ENCODE measurements around the gene NKX2-1.

NKX2-1 gene

DNA sequence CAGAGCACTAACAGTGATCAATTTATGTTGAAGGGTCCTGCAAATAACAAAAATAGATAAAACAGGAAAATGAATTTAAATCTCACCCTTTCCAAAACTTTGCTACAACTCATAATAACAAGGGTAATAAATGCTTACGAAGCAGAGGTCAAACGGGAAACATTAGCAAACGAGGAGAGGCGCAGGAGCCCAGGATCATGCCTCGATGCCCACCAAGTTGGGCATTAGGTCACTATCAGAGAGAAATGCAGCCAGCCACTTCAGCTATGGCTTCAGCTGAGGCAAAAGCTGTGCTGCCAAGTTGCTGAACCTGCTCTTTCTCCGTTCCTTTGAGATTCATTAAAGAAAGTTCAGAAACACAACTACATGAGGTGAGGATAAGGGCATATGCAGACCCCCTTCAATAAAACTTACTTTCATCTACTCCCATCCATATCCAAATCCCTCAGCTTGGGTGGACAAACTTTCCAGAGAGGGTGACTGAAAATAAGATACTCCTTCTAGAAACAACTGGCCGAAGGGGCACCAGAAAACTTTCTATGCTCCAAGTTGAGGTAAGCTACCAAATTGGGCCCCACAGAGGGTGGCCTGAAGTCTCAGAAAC lies 7.9 kb downstream of the NKX2-1 start:
- no peaks in the 10 kb centered on the region for H3K36me3 ChIP-seq (ENCODE audit: insufficient read depth, low read length)
- no peaks in the 10 kb centered on the region for H3K27me3 ChIP-seq (ENCODE audit: insufficient read depth, low read length, poor library complexity, severe bottlenecking)
- no peaks in the 10 kb centered on the region for H4K20me1 ChIP-seq (ENCODE audit: insufficient read depth, low read length, poor library complexity, severe bottlenecking)
- no peak overlapping the region for H3K4me3 ChIP-seq (ENCODE audit: low read length, poor library complexity, severe bottlenecking)
- no peak for TF ChIP-seq EZH2phosphoT487 (IDR thresholded peaks at IDR 0.05; ENCODE audit: borderline replicate concordance)
- TF ChIP-seq, protein P1, sequence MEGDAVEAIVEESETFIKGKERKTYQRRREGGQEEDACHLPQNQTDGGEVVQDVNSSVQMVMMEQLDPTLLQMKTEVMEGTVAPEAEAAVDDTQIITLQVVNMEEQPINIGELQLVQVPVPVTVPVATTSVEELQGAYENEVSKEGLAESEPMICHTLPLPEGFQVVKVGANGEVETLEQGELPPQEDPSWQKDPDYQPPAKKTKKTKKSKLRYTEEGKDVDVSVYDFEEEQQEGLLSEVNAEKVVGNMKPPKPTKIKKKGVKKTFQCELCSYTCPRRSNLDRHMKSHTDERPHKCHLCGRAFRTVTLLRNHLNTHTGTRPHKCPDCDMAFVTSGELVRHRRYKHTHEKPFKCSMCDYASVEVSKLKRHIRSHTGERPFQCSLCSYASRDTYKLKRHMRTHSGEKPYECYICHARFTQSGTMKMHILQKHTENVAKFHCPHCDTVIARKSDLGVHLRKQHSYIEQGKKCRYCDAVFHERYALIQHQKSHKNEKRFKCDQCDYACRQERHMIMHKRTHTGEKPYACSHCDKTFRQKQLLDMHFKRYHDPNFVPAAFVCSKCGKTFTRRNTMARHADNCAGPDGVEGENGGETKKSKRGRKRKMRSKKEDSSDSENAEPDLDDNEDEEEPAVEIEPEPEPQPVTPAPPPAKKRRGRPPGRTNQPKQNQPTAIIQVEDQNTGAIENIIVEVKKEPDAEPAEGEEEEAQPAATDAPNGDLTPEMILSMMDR (conservative IDR thresholded peaks at IDR 0.05; ENCODE audit: low read length), result no peak
- H3K79me2 ChIP-seq (ENCODE audit: insufficient read depth, low read length), result no peaks in the 10 kb centered on the region
- H3F3A ChIP-seq (ENCODE audit: low read depth), result no peaks in the 10 kb centered on the region
- H3K9me2 ChIP-seq (replicated peaks; ENCODE audit: low read depth, low read length), result no peaks in the 10 kb centered on the region
- H3K9ac ChIP-seq (ENCODE audit: low read depth, low read length, poor library complexity, severe bottlenecking), result no peak overlapping the region
- no peak overlapping the region for H2AFZ ChIP-seq (ENCODE audit: low read length)
- no peak overlapping the region for H3K4me2 ChIP-seq (ENCODE audit: low read depth, low read length, poor library complexity, severe bottlenecking)
- peaks cover 17% of the 10 kb centered on the region for H3K4me1 ChIP-seq (ENCODE audit: insufficient read depth, low read length, poor library complexity, severe bottlenecking)
- no peaks in the 10 kb centered on the region for H3K9me3 ChIP-seq (ENCODE audit: insufficient read depth, low read depth, low read length)

DNA sequence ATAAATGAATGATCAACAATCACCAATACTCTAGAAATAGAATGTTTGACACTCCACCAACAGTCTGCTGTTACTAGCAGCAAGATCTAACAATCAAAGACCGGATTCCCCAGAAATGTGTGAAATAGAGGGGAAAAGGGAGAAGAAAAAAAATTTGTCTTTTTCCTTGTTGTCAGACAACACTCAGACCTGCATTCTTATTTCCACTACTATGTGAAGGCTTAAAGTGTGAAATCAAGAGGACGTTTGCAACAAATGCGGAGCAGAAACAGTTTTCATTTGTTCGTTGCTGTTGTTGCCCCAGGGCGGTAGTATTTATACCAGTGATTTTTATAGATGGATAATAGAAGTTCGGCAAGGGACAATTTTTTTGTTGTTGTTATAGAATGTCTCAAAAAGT lies 9.2 kb downstream of the NKX2-1 start:
- H3K36me3 ChIP-seq (ENCODE audit: insufficient read depth, low read length), result no peaks in the 10 kb centered on the region
- H3K9me3 ChIP-seq (ENCODE audit: insufficient read depth, low read depth, low read length), result no peaks in the 10 kb centered on the region
- H3K9ac ChIP-seq (ENCODE audit: low read depth, low read length, poor library complexity, severe bottlenecking), result peak overlapping the region; percentile 62
- H2AFZ ChIP-seq (ENCODE audit: low read length), result no peak overlapping the region
- TF ChIP-seq, protein P1 (conservative IDR thresholded peaks at IDR 0.05; ENCODE audit: low read length), result no peak
- no peak for TF ChIP-seq EZH2phosphoT487 (IDR thresholded peaks at IDR 0.05; ENCODE audit: borderline replicate concordance)
- H3K4me3 ChIP-seq (ENCODE audit: low read length, poor library complexity, severe bottlenecking), result no peak overlapping the region
- no peaks in the 10 kb centered on the region for H3K79me2 ChIP-seq (ENCODE audit: insufficient read depth, low read length)
- H3K4me1 ChIP-seq (ENCODE audit: insufficient read depth, low read length, poor library complexity, severe bottlenecking), result peaks cover 17% of the 10 kb centered on the region
- H4K20me1 ChIP-seq (ENCODE audit: insufficient read depth, low read length, poor library complexity, severe bottlenecking), result no peaks in the 10 kb centered on the region
- no peaks in the 10 kb centered on the region for H3K27me3 ChIP-seq (ENCODE audit: insufficient read depth, low read length, poor library complexity, severe bottlenecking)
- no peaks in the 10 kb centered on the region for H3K9me2 ChIP-seq (replicated peaks; ENCODE audit: low read depth, low read length)
- H3F3A ChIP-seq (ENCODE audit: low read depth), result no peaks in the 10 kb centered on the region
- H3K4me2 ChIP-seq (ENCODE audit: low read depth, low read length, poor library complexity, severe bottlenecking), result peak overlapping the region; percentile 39

DNA sequence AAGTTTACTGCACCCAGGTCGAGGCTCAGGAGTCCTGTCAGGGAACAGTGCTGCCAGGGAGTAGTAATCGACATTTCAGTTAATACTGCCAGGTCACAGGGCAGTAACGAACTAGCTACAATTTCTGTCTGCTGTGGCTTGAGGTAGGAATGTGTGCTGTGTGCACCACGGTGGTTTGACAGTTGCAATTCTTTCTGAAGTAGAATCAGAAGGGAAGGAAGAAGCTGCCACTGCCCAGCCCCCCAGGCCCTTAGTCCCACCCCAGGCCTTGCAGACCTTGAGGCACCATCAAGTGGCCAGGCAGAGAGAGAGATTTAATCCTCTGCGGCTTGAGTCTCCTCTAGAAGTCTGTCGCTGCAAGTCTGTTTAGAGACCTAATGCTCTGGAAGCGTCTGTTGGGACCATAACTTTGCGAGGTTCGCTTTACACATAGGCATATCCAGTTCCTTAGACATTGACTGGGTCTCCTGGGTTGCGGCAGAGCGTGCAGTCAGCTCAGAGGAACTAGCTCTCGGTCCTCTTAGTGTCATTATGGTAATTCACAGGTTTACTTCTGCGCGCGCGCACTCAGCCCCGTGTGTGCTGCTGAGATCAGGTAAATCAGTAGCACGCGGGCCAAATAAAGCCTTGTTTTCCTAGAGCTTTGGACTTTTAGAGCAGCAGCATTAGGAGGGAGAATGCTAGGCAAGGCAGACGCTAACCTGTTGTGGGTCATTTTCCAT lies 9.8 kb downstream of the NKX2-1 start:
- H2AFZ ChIP-seq (ENCODE audit: low read length), result peak overlapping the region; percentile 5; the same call in 1 of the 2 replicates
- H3K79me2 ChIP-seq (ENCODE audit: insufficient read depth, low read length), result no peaks in the 10 kb centered on the region
- H3K36me3 ChIP-seq (ENCODE audit: insufficient read depth, low read length), result no peaks in the 10 kb centered on the region
- H3F3A ChIP-seq (ENCODE audit: low read depth), result no peaks in the 10 kb centered on the region
- H4K20me1 ChIP-seq (ENCODE audit: insufficient read depth, low read length, poor library complexity, severe bottlenecking), result no peaks in the 10 kb centered on the region
- peak overlapping the region; percentile 62 for H3K9ac ChIP-seq (ENCODE audit: low read depth, low read length, poor library complexity, severe bottlenecking)
- no peaks in the 10 kb centered on the region for H3K27me3 ChIP-seq (ENCODE audit: insufficient read depth, low read length, poor library complexity, severe bottlenecking)
- peak overlapping the region; percentile 39 for H3K4me2 ChIP-seq (ENCODE audit: low read depth, low read length, poor library complexity, severe bottlenecking)
- TF ChIP-seq EZH2phosphoT487 (IDR thresholded peaks at IDR 0.05; ENCODE audit: borderline replicate concordance), result no peak
- TF ChIP-seq, protein P1 (conservative IDR thresholded peaks at IDR 0.05; ENCODE audit: low read length), result no peak
- H3K4me3 ChIP-seq (ENCODE audit: low read length, poor library complexity, severe bottlenecking), result peak overlapping the region; percentile 33
- no peaks in the 10 kb centered on the region for H3K9me2 ChIP-seq (replicated peaks; ENCODE audit: low read depth, low read length)
- H3K4me1 ChIP-seq (ENCODE audit: insufficient read depth, low read length, poor library complexity, severe bottlenecking), result peaks cover 17% of the 10 kb centered on the region
- H3K9me3 ChIP-seq (ENCODE audit: insufficient read depth, low read depth, low read length), result no peaks in the 10 kb centered on the region

All from Loucy (cell line).